Stomach (tissue), 9 donors: Measurements from ENCODE around the gene VSTM1. TPM values are rescaled to one million over a fixed set of nuclear protein-coding genes. Genes with fewer than 3 reads are reported as not detected.
A peak's percentile ranks its signal among the peaks of the same experiment; 100 is the strongest.
"Not testable (repeated sequence)": the region's sequence is repeated elsewhere in the genome, so short reads cannot be mapped to it uniquely, and the experiment has no call there.

Source experiments
- DNase-seq, 2 donors: peaks; one replicate each; pipeline versions ENCODE4 v3.0.0 to v3.0.0-alpha.2; 2013 to 2019
- H3K27ac ChIP-seq, 5 donors: fragments of 200-600 bp in 4 of 5; sonication (generic) in 4 of 5; one replicate each; pipeline ENCODE4 v1.5.1; 2013 to 2019; ENCODE audit warnings: mild to moderate bottlenecking in 1 of 5, moderate library complexity in 1 of 5
- H3K27me3 ChIP-seq, 3 donors: fragments of 200-600 bp; sonication (generic); one replicate each; pipeline ENCODE4 v1.5.1; 2017 to 2019; ENCODE audit warnings: mixed run types in 1 of 3
- H3K36me3 ChIP-seq, 4 donors: fragments of 200-600 bp; sonication (generic); 1 replicate in 3 of 4; 2 replicates in 1 of 4; pipeline ENCODE4 v1.5.1; 2016 to 2019
- H3K4me1 ChIP-seq, 4 donors: fragments of 200-600 bp; sonication (generic); one replicate each; pipeline ENCODE4 v1.5.1; 2016 to 2019
- H3K4me3 ChIP-seq, 4 donors: fragments of 200-600 bp; sonication (generic) in 3 of 4; one replicate each; pipeline ENCODE4 v1.5.1; 2016 to 2019; ENCODE audit warnings: mild to moderate bottlenecking in 1 of 4
- H3K9me3 ChIP-seq, 4 donors: fragments of 200-600 bp; sonication (generic); one replicate each; pipeline ENCODE4 v1.5.1; 2016 to 2019
- CTCF ChIP-seq, 7 experiments: fragments of 450-650 bp in 4 of 7; fragments of 200-600 bp in 3 of 7; sonication (generic) in 3 of 7; IDR thresholded peaks; one replicate each; pipeline ENCODE4 v1.5.1; 2016 to 2019; ENCODE audit warnings: antibody characterized with exemption in 7 of 7, control low read depth in 2 of 7, mild to moderate bottlenecking in 1 of 7
- EP300 ChIP-seq: sonication (generic); formaldehyde crosslinking; IDR thresholded peaks from one replicate; pipeline ENCODE4 v1.6.1; 2017; ENCODE audit warnings: antibody characterized with exemption
- POLR2A ChIP-seq, 4 donors: fragments of 450-650 bp; IDR thresholded peaks; one replicate each; pipeline ENCODE4 v1.6.1; 2016; ENCODE audit warnings: antibody characterized with exemption in 4 of 4, control low read depth in 2 of 4, mild to moderate bottlenecking in 1 of 4, moderate library complexity in 1 of 4
- POLR2AphosphoS5 ChIP-seq, 3 donors: sonication (generic); formaldehyde crosslinking; IDR thresholded peaks; one replicate each; pipeline ENCODE4 v1.6.1; 2016; ENCODE audit warnings: antibody characterized with exemption in 3 of 3
- WGBS, 5 donors: extraction: QIAGEN DNeasy Blood & Tissue Kit in 3 of 5; methylation state at CpG; one replicate each; pipeline versions ENCODE4 v1.1.5 to v1.1.7; 2013 to 2018; 5-methylcytosine and 5-hydroxymethylcytosine counted together
- intact Hi-C: fragments of 100-400 bp; cut with DNase I; formaldehyde crosslinking; loops from one replicate; pipeline ENCODE4 v1.15.1; 2023; ENCODE audit warnings: low total_unique reads
- polyA plus RNA-seq, 3 donors: library from polyadenylated mRNA; stranded (reverse); fragments of 200-250 nt; gene quantifications; one replicate each; pipeline ENCODE4 v1.2.3, GENCODE V29; 2013
- total RNA-seq, 5 donors: library from RNA; depleted of rRNA; stranded (reverse); fragments of >200 nt; gene quantifications; one replicate each; pipeline versions ENCODE4 v1.1.0 to v1.2.3, GENCODE V29; 2014 to 2016
- donor health status: healthy with polysubstance abuse.
- donor health status: Bipolar disorder and iron deficiency.
- donor health status: healthy.

The VSTM1 gene
- total and polyA plus RNA-seq, 8 donors, result not detected

GRCh38 chr19:54100561-54100960 lies 36.9 kb upstream of the VSTM1 start, which contains the start of gene OSCAR:
OSCAR (minus strand) TSS chr19:54100803; CDS start chr19:54100792, 11 bp downstream.
- DNase-seq, result peak in 1 of 2 donors; percentile 36
- H3K4me1 ChIP-seq, result peaks cover 15 to 45% (median 30%) of the 10 kb centered on the region in 4 donors
- TF ChIP-seq POLR2A (IDR thresholded peaks at IDR 0.05), result no peak
- TF ChIP-seq POLR2AphosphoS5 (IDR thresholded peaks at IDR 0.05), result no peak
- no peak for TF ChIP-seq CTCF (IDR thresholded peaks at IDR 0.05)
- TF ChIP-seq EP300, result no peak
- peak within 1 kb of the TSS in 1 of 4 donors; percentile 20 for H3K4me3 ChIP-seq
- peak within 1 kb of the TSS in 2 of 5 donors; percentile 55 to 69 for H3K27ac ChIP-seq
- H3K36me3 ChIP-seq, result peaks cover 1 to 10% (median 7%) of the 10 kb centered on the region in 4 donors
- no peaks in the 10 kb centered on the region for H3K9me3 ChIP-seq
- intact Hi-C loops, result no loop called here
- 45 to 56% (median 53%) methylated on average over 4 to 5 of the region's 5 CpGs for WGBS, 5 donors
- H3K27me3 ChIP-seq, result peaks cover 0 to 14% (median 12%) of the 10 kb centered on the region in 3 donors

GRCh38 chr19:54099903-54100255 lies 36.2 kb upstream of the VSTM1 start:
- H3K36me3 ChIP-seq, H3K9me3 ChIP-seq, intact Hi-C loops, DNase-seq: not testable (repeated sequence)
- Histone ChIP-seq H3K27ac (peak overlapping the region in 1 of 5 donors; percentile 69), H3K4me3 (peak overlapping the region in 1 of 4 donors; percentile 20), H3K4me1 (peaks cover 15 to 50% (median 35%) of the 10 kb centered on the region in 4 donors), H3K27me3 (peaks cover 0 to 21% (median 19%) of the 10 kb centered on the region in 3 donors)
- WGBS, 5 donors, result 73 to 82% (median 79%) methylated on average over 8 to 9 of the region's 9 CpGs

GRCh38 chr19:54099190-54099902 lies 35.6 kb upstream of the VSTM1 start:
- H3K9me3 ChIP-seq, result no peaks in the 10 kb centered on the region
- H3K27me3 ChIP-seq, result peaks cover 0 to 26% (median 19%) of the 10 kb centered on the region in 3 donors
- intact Hi-C loops, result no loop called here
- WGBS, 5 donors, result 80 to 90% (median 87%) methylated on average over 10 to 12 of the region's 12 CpGs
- no peak overlapping the region for H3K27ac ChIP-seq
- peaks cover 15 to 45% (median 33%) of the 10 kb centered on the region in 4 donors for H3K4me1 ChIP-seq
- TF ChIP-seq CTCF (IDR thresholded peaks at IDR 0.05), result no peak
- no peak for TF ChIP-seq POLR2AphosphoS5 (IDR thresholded peaks at IDR 0.05)
- no peak for TF ChIP-seq POLR2A (IDR thresholded peaks at IDR 0.05)
- TF ChIP-seq EP300, result no peak
- no peak for DNase-seq
- H3K4me3 ChIP-seq, result no peak overlapping the region
- peaks cover 0 to 3% (median 0%) of the 10 kb centered on the region in 4 donors for H3K36me3 ChIP-seq

- intact Hi-C loops, result no loop called here
- Histone ChIP-seq H3K36me3 (no peaks in the 10 kb centered on the region), H3K9me3 (no peaks in the 10 kb centered on the region), H3K4me3 (peak overlapping the region in 3 of 4 donors; percentile 18 to 50 (median 49)), H3K4me1 (peaks cover 0 to 22% (median 13%) of the 10 kb centered on the region in 4 donors), H3K27ac (peak overlapping the region in 2 of 5 donors; percentile 60 to 72), H3K27me3 (peaks cover 0 to 31% (median 19%) of the 10 kb centered on the region in 3 donors)
- no peak for DNase-seq
- TF ChIP-seq CTCF (IDR thresholded peaks at IDR 0.05), result no peak
- TF ChIP-seq POLR2AphosphoS5 (IDR thresholded peaks at IDR 0.05), result no peak
- TF ChIP-seq EP300, result no peak
- no peak for TF ChIP-seq POLR2A (IDR thresholded peaks at IDR 0.05)
- WGBS, 5 donors, result 8 to 17% (median 11%) methylated on average over 14 of the region's 14 CpGs
Observed at GRCh38 chr19:54096617-54097106, 33.0 kb upstream of the VSTM1 start.
